Pancreas (tissue), 10 donors: ENCODE measurements around the gene RPA1. TPM values are rescaled to one million over a fixed set of nuclear protein-coding genes. Genes with fewer than 3 reads are reported as not detected.

Experiments
- ATAC-seq, 4 donors: fragments of 200-7000 bp; cut with Tn5 transposase; one replicate each; pipeline versions ENCODE4 v1.8.0 to v1.9.1; 2020; ENCODE audit warnings: mild to moderate bottlenecking in 4 of 4, moderate library complexity in 4 of 4
- DNase-seq, 6 donors: peaks; one replicate each; pipeline ENCODE4 v3.0.0-alpha.2; 2020
- FAIRE-seq: peaks from 2 replicates; lab custom pipeline; 2012; peaks lifted over from hg19 to GRCh38; lab: Jason Lieb, UNC
- H3K27ac ChIP-seq, 4 donors: fragments of 200-600 bp; sonication (generic); 1 replicate in 3 of 4; 2 replicates in 1 of 4; pipeline versions ENCODE4 v1.5.0 to v1.8.0; 2020
- H3K27me3 ChIP-seq, 4 donors: fragments of 200-600 bp; one replicate each; pipeline ENCODE4 v1.8.0; 2021
- H3K36me3 ChIP-seq, 3 donors: fragments of 200-600 bp; sonication (generic) in 1 of 3; one replicate each; pipeline versions ENCODE4 v1.5.0 to v1.8.0; 2020 to 2021
- H3K4me1 ChIP-seq, 3 donors: fragments of 200-600 bp; one replicate each; pipeline ENCODE4 v1.8.0; 2021
- H3K4me3 ChIP-seq, 4 donors: fragments of 200-600 bp; sonication (generic) in 2 of 4; one replicate each; pipeline versions ENCODE4 v1.5.0 to v1.8.0; 2020 to 2021
- H3K9me3 ChIP-seq, 4 donors: fragments of 200-600 bp; one replicate each; pipeline ENCODE4 v1.8.0; 2021
- WGBS, 2 donors: extraction: QIAGEN DNeasy Blood & Tissue Kit; methylation state at CpG; one replicate each; pipeline ENCODE4 v1.1.7; 2013; 5-methylcytosine and 5-hydroxymethylcytosine counted together
- intact Hi-C, 3 donors: fragments of 100-400 bp; cut with DNase I; formaldehyde crosslinking; loops; one replicate each; pipeline versions ENCODE4 v1.11.1 to v1.14.2; 2022
- polyA plus RNA-seq, 2 donors: library from polyadenylated mRNA; stranded (reverse); fragments of 200-250 nt; gene quantifications; one replicate each; pipeline ENCODE4 v1.2.3, GENCODE V29; 2013
- total RNA-seq, 6 donors: library from RNA; stranded (reverse); fragmentation: NEBNext Ultra II Directional in 4 of 6; extraction: Animal tissue kit (Norgen Biotek cat#: 25700) in 4 of 6; gene quantifications; one replicate each; pipeline versions ENCODE4 v1.2.1 to v1.2.4, GENCODE V29; 2021 to 2023
- TF ChIP-seq, protein P1 (sequence below), 4 donors: fragments of 200-600 bp; sonication (generic) in 3 of 4; IDR thresholded peaks; one replicate each; pipeline versions ENCODE4 v1.5.0 to v1.8.0; 2021; ENCODE audit warnings: antibody characterized with exemption in 4 of 4
- donor health status: healthy with polysubstance abuse.
- donor health status: DM: no; HTN: no; CAD: no; lungs with moderate emphysema.
- donor health status: DM: no; HTN: no; CAD: no.
- donor health status: control.
- donor health status: control.
- donor health status: Bipolar disorder and iron deficiency.
- donor health status: DM: yes; HTN: yes; CAD: no.
- donor health status: DM: no; HTN: no; CAD: no.
- donor health status: DM: no; HTN: no; CAD: no.
- donor health status: DM: yes; HTN: yes; CAD: no.

RPA1 gene
- total and polyA plus RNA-seq, 8 donors: 6.5 to 43.9 (median 36.1) TPM

DNA sequence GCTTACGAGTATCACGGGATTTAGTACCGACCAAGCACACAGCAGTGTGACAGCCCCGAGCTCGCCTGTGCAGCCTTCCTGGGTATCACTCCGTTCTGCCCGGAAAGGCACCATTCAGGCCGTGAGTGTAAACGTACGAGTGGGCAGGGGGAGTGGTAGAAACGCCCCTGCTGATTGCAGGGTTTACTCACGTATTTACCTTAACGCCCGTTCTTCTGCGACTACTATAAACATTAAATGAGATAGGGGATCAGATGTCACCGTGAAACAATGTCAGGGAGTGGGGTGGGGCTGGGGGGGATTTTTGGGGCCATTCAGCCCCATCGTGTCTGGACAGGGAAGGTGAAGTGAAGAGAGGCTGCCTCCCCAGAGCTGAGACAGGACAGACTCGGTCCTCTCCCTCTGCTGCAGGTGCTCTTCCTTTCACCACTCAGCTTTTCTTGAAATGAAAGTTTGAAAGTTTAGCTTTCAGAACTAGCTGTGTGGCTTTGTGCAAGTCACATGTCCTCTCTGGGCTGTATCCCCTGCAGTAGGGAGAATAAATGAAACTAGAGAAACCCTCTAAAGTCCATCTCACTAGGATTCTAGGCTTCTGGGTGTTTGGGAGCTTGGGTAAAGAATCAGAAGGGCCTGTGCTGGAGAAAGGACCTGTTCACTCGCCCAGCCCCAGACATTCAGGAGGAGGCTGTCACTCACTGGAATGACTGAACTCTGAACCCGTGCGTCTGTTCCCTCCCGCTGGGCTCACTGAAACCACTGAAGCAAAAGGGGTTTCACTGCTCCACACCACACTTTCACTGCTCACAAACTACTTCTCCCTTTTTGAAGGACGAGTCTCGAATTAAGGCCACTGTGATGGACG is 66.7 kb downstream of the RPA1 start:
- H3K9me3 ChIP-seq: no peaks in the 10 kb centered on the region
- ATAC-seq (no peak), DNase-seq (no peak), FAIRE-seq (no peak)
- H3K4me1 ChIP-seq: no peaks in the 10 kb centered on the region
- H3K4me3 ChIP-seq: no peak overlapping the region
- no peaks in the 10 kb centered on the region for H3K27me3 ChIP-seq
- no peak overlapping the region for H3K27ac ChIP-seq
- peaks cover 0 to 44% (median 7%) of the 10 kb centered on the region in 3 donors for H3K36me3 ChIP-seq
- WGBS, 2 donors: 88 to 93% methylated on average over 25 of the region's 25 CpGs
- TF ChIP-seq, protein P1, sequence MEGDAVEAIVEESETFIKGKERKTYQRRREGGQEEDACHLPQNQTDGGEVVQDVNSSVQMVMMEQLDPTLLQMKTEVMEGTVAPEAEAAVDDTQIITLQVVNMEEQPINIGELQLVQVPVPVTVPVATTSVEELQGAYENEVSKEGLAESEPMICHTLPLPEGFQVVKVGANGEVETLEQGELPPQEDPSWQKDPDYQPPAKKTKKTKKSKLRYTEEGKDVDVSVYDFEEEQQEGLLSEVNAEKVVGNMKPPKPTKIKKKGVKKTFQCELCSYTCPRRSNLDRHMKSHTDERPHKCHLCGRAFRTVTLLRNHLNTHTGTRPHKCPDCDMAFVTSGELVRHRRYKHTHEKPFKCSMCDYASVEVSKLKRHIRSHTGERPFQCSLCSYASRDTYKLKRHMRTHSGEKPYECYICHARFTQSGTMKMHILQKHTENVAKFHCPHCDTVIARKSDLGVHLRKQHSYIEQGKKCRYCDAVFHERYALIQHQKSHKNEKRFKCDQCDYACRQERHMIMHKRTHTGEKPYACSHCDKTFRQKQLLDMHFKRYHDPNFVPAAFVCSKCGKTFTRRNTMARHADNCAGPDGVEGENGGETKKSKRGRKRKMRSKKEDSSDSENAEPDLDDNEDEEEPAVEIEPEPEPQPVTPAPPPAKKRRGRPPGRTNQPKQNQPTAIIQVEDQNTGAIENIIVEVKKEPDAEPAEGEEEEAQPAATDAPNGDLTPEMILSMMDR (IDR thresholded peaks at IDR 0.05): no peak
- intact Hi-C loops: no loop called here

GRCh38 chr17:1897105-1897656 is 67.4 kb downstream of the RPA1 start:
- Histone ChIP-seq H3K36me3 (peaks cover 0 to 40% (median 7%) of the 10 kb centered on the region in 3 donors), H3K4me3 (no peak overlapping the region), H3K9me3 (no peaks in the 10 kb centered on the region), H3K4me1 (no peaks in the 10 kb centered on the region), H3K27me3 (no peaks in the 10 kb centered on the region), H3K27ac (no peak overlapping the region)
- ATAC-seq (no peak), DNase-seq (no peak), FAIRE-seq (no peak)
- WGBS, 2 donors: 80 to 88% methylated on average over 18 of the region's 18 CpGs
- intact Hi-C loops: no loop called here
- TF ChIP-seq, protein P1 (IDR thresholded peaks at IDR 0.05): no peak

- WGBS, 2 donors: 93 to 94% methylated on average over 17 of the region's 17 CpGs
- H3K4me1 ChIP-seq: no peaks in the 10 kb centered on the region
- FAIRE-seq: no peak
- H3K27me3 ChIP-seq: no peaks in the 10 kb centered on the region
- DNase-seq: no peak
- TF ChIP-seq, protein P1 (IDR thresholded peaks at IDR 0.05): no peak
- no peak overlapping the region for H3K4me3 ChIP-seq
- H3K27ac ChIP-seq: no peak overlapping the region
- ATAC-seq: no peak
- no peaks in the 10 kb centered on the region for H3K9me3 ChIP-seq
- intact Hi-C loops: no loop called here
- H3K36me3 ChIP-seq: peaks cover 0 to 40% (median 7%) of the 10 kb centered on the region in 3 donors
These were observed 68.5 kb downstream of the RPA1 start for GRCh38 chr17:1898332-1898731.

GRCh38 chr17:1898872-1899271 is 69.1 kb downstream of the RPA1 start:
- 86 to 91% methylated on average over 12 of the region's 12 CpGs for WGBS, 2 donors
- no peak for FAIRE-seq
- no peak for ATAC-seq
- no peak for DNase-seq
- no peaks in the 10 kb centered on the region for H3K27me3 ChIP-seq
- H3K4me3 ChIP-seq: no peak overlapping the region
- TF ChIP-seq, protein P1 (IDR thresholded peaks at IDR 0.05): no peak
- H3K4me1 ChIP-seq: no peaks in the 10 kb centered on the region
- intact Hi-C loops: no loop called here
- no peak overlapping the region for H3K27ac ChIP-seq
- H3K36me3 ChIP-seq: peaks cover 0 to 40% (median 7%) of the 10 kb centered on the region in 3 donors
- no peaks in the 10 kb centered on the region for H3K9me3 ChIP-seq
